Stimulated activated CD4-positive, alpha-beta T cell treated with anti-CD3 and anti-CD28 coated beads, Interleukin-1b, Interleukin-23, amount 100 ng/mL, for 24 hours (primary cell): ENCODE data around the gene KRTAP10-10.
"Not testable (repeated sequence)": the region's sequence is repeated elsewhere in the genome, so short reads cannot be mapped to it uniquely, and the experiment has no call there.

Source experiments
- DNase-seq, 4 experiments: peaks; one replicate each; pipeline ENCODE4 v3.0.0-alpha.2; 2020; ENCODE audit warnings: low read depth in 4 of 4, low spot score in 1 of 4

Gene KRTAP10-10

GRCh38 chr21:44602463-44602850 lies 34.7 kb upstream of the KRTAP10-10 start:
- no peak for DNase-seq

DNA sequence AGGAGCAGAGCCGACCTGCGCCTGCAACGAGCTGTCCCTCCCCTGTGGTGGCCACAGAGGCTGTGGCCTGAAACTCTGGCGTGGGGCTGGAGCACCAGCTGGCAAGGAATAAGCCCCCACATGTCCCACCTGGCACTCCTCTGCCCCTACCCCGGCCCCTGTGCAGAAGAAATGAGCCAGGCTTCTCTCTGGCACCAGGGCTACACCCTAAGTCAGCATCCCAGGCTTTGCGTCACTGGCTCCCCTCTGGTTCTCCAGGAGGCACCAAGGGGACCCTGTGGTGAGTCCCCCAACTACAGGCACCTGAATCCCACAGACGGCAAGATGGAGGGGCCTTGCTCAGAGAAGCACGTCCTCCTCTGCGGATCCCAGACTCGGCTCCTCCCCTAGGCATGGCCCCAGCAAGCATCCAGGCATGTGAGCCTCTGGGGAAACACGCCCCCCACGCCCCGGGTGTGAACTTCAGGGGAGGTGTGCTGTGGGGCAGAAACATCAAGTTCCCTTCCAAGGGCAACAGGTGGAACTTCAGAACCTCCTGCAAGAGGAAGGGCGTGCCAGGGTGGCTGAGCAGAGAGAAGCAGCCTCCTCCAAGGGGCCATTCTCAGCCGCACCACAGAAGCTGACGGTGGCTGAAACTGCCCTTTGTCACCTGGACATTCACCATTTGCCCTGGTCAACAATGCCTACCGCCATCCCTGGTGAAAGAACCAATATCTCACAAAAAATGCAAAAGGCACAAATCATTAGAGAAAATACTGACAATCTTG lies 33.9 kb upstream of the KRTAP10-10 start:
- DNase-seq, result no peak

- DNase-seq, result no peak
Observed at GRCh38 chr21:44603911-44604310, 33.2 kb upstream of the KRTAP10-10 start.

DNA sequence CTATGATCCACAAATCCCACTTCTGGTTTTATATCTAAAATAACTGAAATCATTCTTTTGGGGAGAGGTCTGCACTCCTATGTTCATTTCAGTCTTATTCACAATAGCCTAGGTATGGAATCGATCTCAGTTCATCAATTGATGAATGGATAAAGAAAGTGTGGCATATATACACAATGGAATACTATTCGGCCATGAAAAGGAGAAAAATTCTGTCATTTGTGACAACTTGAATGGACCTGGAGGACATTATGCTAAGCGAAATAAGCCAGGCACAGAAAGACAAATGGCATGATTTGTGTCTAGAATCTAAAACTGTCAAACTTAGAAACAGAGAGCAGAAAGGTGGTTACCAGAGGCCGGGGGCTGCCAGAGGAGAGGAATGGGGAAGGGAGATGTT lies 30.7 kb upstream of the KRTAP10-10 start:
- no peak for DNase-seq

GRCh38 chr21:44609193-44609592 lies 28.0 kb upstream of the KRTAP10-10 start:
- no peak for DNase-seq

DNA sequence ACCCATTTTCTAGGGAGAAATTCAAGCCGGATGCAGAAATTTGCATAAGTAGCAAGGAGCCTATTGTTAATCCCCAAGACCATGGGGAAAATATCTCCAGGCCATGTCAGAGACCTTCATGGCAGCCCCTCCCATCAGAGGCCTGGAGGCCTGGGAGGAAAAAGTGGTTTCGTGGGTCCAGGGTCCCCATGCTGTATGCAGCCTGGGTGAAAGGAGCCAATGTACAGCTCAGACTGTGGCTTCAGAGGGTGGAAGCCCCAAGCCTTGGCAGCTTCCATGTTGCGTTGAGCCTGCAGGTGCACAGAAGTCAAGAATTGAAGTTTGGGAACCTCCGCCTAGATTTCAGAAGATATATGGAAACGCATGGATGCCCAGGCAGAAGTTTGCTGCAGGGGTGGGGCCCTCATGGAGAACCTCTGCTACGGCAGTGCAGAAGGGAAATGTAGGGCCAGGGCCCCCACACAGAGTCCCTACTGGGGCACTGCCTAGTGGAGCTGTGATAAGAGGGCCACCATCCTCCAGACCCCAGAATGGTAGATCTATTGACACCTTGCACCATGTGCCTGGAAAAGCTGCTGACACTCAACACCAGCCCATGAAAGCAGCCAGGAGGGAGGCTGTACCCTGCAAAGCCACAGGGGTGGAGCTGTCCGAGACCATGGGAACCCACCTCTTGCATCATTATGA lies 26.9 kb upstream of the KRTAP10-10 start:
- DNase-seq, result not testable (repeated sequence)

GRCh38 chr21:44611551-44611950 lies 25.6 kb upstream of the KRTAP10-10 start:
- DNase-seq, result no peak

GRCh38 chr21:44612029-44612486 lies 25.1 kb upstream of the KRTAP10-10 start, which contains the start of gene KRTAP10-8:
Gene KRTAP10-8, plus strand, starts transcription at chr21:44612079. Its CDS starts 22 bp downstream, at chr21:44612101.
- no peak for DNase-seq

DNA sequence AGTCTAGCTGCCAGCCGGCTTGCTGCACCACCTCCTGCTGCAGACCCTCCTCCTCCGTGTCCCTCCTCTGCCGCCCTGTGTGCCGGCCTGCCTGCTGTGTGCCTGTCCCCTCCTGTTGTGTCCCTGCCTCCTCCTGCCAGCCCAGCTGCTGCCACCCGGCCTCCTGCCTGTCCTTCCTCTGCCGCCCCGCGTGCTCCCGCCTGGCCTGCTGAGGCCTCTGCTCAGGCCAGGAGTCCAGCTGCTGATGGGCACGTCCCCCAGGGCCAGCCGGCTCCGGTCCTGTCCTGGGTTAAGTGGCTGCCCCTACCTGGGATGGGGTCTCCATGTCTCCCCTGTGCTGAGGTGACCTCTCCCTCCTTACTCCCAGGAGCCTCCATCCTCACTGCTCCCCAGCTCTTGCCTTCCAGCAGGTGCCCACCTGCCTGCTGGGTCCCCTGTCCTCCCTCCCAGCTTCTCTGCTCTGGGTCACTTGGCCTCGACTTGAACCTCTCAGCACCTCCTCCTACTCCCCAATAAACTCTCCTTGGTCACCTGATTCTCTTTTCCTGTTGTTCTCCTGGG lies 24.4 kb upstream of the KRTAP10-10 start:
- no peak for DNase-seq

- DNase-seq, result no peak
Observed at GRCh38 chr21:44613386-44614155, 23.6 kb upstream of the KRTAP10-10 start.

GRCh38 chr21:44614161-44614631 lies 23.0 kb upstream of the KRTAP10-10 start:
- DNase-seq, result no peak

DNA sequence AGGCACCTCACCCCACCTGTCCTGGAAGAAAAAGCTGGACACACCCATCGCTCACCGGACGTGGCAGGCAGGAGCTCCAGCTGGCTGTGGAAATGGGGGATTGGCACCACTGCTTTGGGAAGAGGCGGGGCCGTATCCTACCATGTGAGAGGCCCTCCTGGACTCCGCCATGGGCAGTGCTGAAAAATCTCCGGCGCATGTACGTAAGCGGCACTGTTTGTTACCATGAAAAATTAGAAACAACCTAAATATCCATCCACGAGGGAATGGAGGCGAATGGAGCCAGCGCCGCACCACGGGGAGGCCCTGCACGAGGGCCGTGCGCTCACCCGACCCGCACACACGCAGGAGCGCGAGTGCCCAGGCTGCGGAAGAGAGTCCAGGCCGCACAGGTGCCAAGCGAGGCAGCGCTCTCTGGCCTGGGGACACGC lies 22.2 kb upstream of the KRTAP10-10 start:
- DNase-seq, result no peak

GRCh38 chr21:44615466-44615865 lies 21.7 kb upstream of the KRTAP10-10 start:
- DNase-seq, result no peak

DNA sequence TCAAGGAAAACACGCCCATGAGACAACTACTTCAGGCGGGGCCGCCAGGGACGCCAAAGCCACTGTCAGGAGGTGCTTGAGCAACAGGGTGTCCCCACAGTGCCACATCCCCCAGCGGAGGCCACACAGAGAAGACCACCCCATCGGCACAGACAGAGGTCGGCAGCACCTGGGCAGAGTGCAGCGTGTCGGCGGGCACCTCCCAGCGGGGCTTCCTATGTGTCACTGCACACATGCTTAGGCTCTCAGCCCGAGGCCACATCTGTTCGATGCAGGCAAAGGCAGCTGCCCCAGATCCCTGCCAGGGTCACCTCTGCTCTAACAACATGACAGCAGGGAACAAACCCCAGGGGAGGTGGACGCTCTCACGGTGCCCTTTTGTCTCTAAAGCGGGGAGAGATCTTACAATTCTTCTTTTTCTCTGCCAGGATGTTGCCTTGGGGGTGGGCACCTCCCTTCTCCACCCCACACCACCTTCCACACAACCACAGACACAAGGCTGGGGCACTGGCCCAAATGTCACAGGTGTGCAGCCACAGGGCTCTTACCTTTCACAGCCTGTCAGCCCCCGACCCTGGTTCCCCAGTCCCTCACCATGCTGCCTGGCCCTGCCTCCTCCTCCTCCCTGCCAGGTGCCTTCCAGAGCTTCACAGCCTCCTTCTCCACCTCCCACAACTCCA lies 21.1 kb upstream of the KRTAP10-10 start:
- no peak for DNase-seq

DNA sequence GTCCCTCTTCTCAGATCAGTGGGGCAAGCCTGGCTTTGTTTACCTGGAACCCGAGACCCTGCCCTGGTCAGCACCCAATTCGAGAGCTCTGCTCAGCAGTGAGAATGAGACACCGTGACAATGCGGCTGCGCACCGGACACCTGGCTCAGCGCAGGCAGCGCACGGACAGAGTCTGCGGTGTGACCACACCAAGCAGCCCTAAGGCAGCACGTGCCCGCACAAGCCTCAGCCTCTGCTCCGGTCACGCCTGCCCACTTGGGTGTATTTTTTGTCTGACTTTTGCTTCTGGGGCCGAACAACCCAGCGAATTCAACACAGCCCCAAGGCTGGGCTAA lies 20.6 kb upstream of the KRTAP10-10 start:
- no peak for DNase-seq

GRCh38 chr21:44617071-44617501 lies 20.1 kb upstream of the KRTAP10-10 start:
- no peak for DNase-seq

- no peak for DNase-seq
Observed at GRCh38 chr21:44618504-44618903, 18.7 kb upstream of the KRTAP10-10 start.

DNA sequence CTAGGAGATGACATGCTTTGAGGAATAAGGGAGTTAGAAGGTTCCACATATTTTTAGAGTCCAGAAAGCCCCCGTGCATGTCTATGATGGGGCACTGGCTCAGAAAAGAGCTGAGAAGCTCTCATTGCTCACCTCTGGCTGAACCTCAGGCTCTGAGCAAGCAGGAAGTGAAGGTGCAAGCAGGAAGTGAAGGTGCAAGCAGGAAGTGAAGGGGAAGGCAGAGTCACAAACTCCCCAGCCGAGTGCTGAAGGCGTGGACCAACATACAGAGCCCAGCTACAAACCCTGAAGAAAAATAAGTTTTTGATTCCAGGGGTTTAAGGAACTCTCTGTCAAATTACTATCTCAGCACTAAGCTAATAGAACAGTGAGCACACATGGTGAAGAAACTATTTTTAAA lies 18.2 kb upstream of the KRTAP10-10 start:
- peak; percentile 10 to 29 (median 21) for DNase-seq

GRCh38 chr21:44619886-44620285 lies 17.3 kb upstream of the KRTAP10-10 start:
- DNase-seq, result no peak

- no peak for DNase-seq
Observed at GRCh38 chr21:44623575-44623974, 13.6 kb upstream of the KRTAP10-10 start.

DNA sequence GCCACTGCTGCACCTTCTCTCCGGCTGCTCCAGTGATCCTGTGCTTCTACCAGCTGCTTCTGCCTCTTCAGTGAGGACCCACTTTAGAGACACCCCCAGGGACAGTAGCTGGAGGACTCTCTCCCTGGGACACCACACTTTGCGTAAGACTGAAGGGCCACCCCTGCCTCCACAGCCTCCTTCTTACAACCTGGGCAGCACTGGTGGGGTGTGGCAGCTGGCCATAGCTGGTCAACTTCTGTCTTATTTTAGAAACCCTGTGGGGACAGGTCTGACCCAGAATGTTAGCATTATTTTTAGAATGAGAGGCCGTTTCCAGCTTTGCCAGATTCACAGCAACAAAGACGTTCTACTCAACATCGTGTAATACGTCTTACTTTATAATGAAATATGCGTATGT lies 11.4 kb upstream of the KRTAP10-10 start:
- DNase-seq, result no peak
